Gastrocnemius medialis (tissue), 4 donors: ENCODE results near the gene NAV3. TPM values are rescaled to one million over a fixed set of nuclear protein-coding genes. Genes with fewer than 3 reads are reported as not detected.

ENCODE experiments used
- ATAC-seq, 2 donors: fragments of 150-250 bp; one replicate each; pipeline ENCODE4 v1.9.1; 2016
- DNase-seq, 2 donors: peaks; one replicate each; pipeline ENCODE4 v3.0.0-alpha.2; 2019
- H3K27ac ChIP-seq, 4 donors: fragments of 200-600 bp; sonication (generic); 1 replicate in 1 of 4; 2 replicates in 3 of 4; pipeline ENCODE4 v1.5.1; 2016 to 2018; ENCODE audit warnings: mild to moderate bottlenecking in 2 of 4, moderate library complexity in 1 of 4
- H3K27me3 ChIP-seq, 3 donors: fragments of 200-600 bp; sonication (generic) in 2 of 3; 1 replicate in 1 of 3; 2 replicates in 2 of 3; pipeline versions ENCODE4 v1.5.1 to v1.6.0; 2016 to 2019; ENCODE audit warnings: mild to moderate bottlenecking in 1 of 3, moderate library complexity in 1 of 3
- H3K36me3 ChIP-seq, 2 donors: fragments of 200-600 bp; sonication (generic) in 1 of 2; one replicate each; pipeline ENCODE4 v1.5.1; 2017 to 2018
- H3K4me1 ChIP-seq, 2 donors: fragments of 200-600 bp; sonication (generic) in 1 of 2; one replicate each; pipeline ENCODE4 v1.5.1; 2016 to 2017; ENCODE audit warnings: mild to moderate bottlenecking in 2 of 2
- H3K4me3 ChIP-seq, 4 donors: fragments of 200-600 bp; sonication (generic) in 3 of 4; 1 replicate in 1 of 4; 2 replicates in 3 of 4; pipeline ENCODE4 v1.5.1; 2016 to 2019; ENCODE audit warnings: mild to moderate bottlenecking in 2 of 4
- H3K9me3 ChIP-seq, 3 donors: fragments of 200-600 bp; sonication (generic) in 2 of 3; 1 replicate in 1 of 3; 2 replicates in 2 of 3; pipeline ENCODE4 v1.5.1; 2016 to 2019
- CTCF ChIP-seq, 5 experiments: fragments of 450-650 bp in 3 of 5; fragments of 200-600 bp in 2 of 5; sonication (generic) in 2 of 5; IDR thresholded peaks in 4 of 5; conservative IDR thresholded peaks in 1 of 5; 1 replicate in 4 of 5; 2 replicates in 1 of 5; pipeline ENCODE4 v1.5.1; 2016 to 2019; ENCODE audit warnings: antibody characterized with exemption in 5 of 5, mild to moderate bottlenecking in 3 of 5, moderate library complexity in 3 of 5
- POLR2A ChIP-seq, 2 donors: fragments of 450-650 bp; IDR thresholded peaks; one replicate each; pipeline ENCODE4 v1.6.1; 2017; ENCODE audit warnings: antibody characterized with exemption in 2 of 2, mild to moderate bottlenecking in 2 of 2, moderate library complexity in 2 of 2
- in situ Hi-C, 4 donors: fragments of 200-750 bp; cut with MboI; loops; one replicate each; pipeline versions ENCODE4 v1.15.0 to v1.8.0; 2017; ENCODE audit warnings: low sequenced_read_pairs in 4 of 4
- intact Hi-C: fragments of 100-400 bp; cut with DNase I; formaldehyde crosslinking; loops from one replicate; pipeline ENCODE4 v1.15.1; 2023; ENCODE audit warnings: low total_unique reads
- total RNA-seq, 4 donors: library from RNA; depleted of rRNA; stranded (reverse); fragments of >200 nt; gene quantifications; one replicate each; pipeline versions ENCODE4 v1.1.0 to v1.2.3, GENCODE V29; 2016

Gene NAV3
- total RNA-seq = 1 to 10 TPM in 3 of 4 donors, under 1 TPM in 1; 0.87 to 2.5 (median 2.0) TPM

- peak in 1 of 5 experiments; percentile 19 for TF ChIP-seq CTCF (IDR thresholded peaks at IDR 0.05 in 4 of 5, conservative IDR thresholded peaks at IDR 0.05 in 1 of 5)
- no peak for TF ChIP-seq POLR2A (IDR thresholded peaks at IDR 0.05)
- Histone ChIP-seq H3K27me3 (no peaks in the 10 kb centered on the region), H3K4me1 (peaks cover 0 to 9% of the 10 kb centered on the region in 2 donors), H3K9me3 (no peaks in the 10 kb centered on the region), H3K4me3 (no peak within 1 kb of the TSS), H3K36me3 (no peaks in the 10 kb centered on the region), H3K27ac (peak within 1 kb of the TSS in 2 of 4 donors; percentile 29 to 43)
- intact Hi-C loops = no loop called here
- ATAC-seq = peak in 1 of 2 donors; percentile 58
- DNase-seq = no peak
- in situ Hi-C loops = no loop called here
These were observed at the start of gene NAV3 for GRCh38 chr12:77830583-77831351. TSS of gene NAV3 (plus strand) at chr12:77830894. CDS start at chr12:77831462, 568 bp downstream.

GRCh38 chr12:77782034-77782433, 48.7 kb upstream of the NAV3 start:
- no peak overlapping the region for H3K27ac ChIP-seq
- H3K27me3 ChIP-seq = no peaks in the 10 kb centered on the region
- no peaks in the 10 kb centered on the region for H3K9me3 ChIP-seq
- intact Hi-C loops (no loop called here), in situ Hi-C loops (no loop called here)
- no peaks in the 10 kb centered on the region for H3K36me3 ChIP-seq
- DNase-seq (no peak), ATAC-seq (no peak)
- H3K4me1 ChIP-seq = no peaks in the 10 kb centered on the region
- TF ChIP-seq POLR2A (IDR thresholded peaks at IDR 0.05) = no peak
- TF ChIP-seq CTCF (IDR thresholded peaks at IDR 0.05 in 4 of 5, conservative IDR thresholded peaks at IDR 0.05 in 1 of 5) = no peak
- no peak overlapping the region for H3K4me3 ChIP-seq

GRCh38 chr12:77782766-77783165, 47.9 kb upstream of the NAV3 start:
- TF ChIP-seq CTCF (IDR thresholded peaks at IDR 0.05 in 4 of 5, conservative IDR thresholded peaks at IDR 0.05 in 1 of 5) (no peak), POLR2A (IDR thresholded peaks at IDR 0.05) (no peak)
- Histone ChIP-seq H3K4me1 (no peaks in the 10 kb centered on the region), H3K9me3 (no peaks in the 10 kb centered on the region), H3K36me3 (no peaks in the 10 kb centered on the region), H3K4me3 (no peak overlapping the region), H3K27me3 (no peaks in the 10 kb centered on the region), H3K27ac (no peak overlapping the region)
- intact Hi-C loops = no loop called here
- in situ Hi-C loops = no loop called here
- DNase-seq (no peak), ATAC-seq (no peak)

GRCh38 chr12:77785211-77785610, 45.5 kb upstream of the NAV3 start:
- DNase-seq (no peak), ATAC-seq (no peak)
- no peaks in the 10 kb centered on the region for H3K36me3 ChIP-seq
- no peaks in the 10 kb centered on the region for H3K27me3 ChIP-seq
- no peak for TF ChIP-seq POLR2A (IDR thresholded peaks at IDR 0.05)
- TF ChIP-seq CTCF (IDR thresholded peaks at IDR 0.05 in 4 of 5, conservative IDR thresholded peaks at IDR 0.05 in 1 of 5) = no peak
- intact Hi-C loops (no loop called here), in situ Hi-C loops (no loop called here)
- no peak overlapping the region for H3K4me3 ChIP-seq
- H3K4me1 ChIP-seq = no peaks in the 10 kb centered on the region
- no peak overlapping the region for H3K27ac ChIP-seq
- no peaks in the 10 kb centered on the region for H3K9me3 ChIP-seq
